ENCODE results near the gene GGT7. TPM values are rescaled to one million over a fixed set of nuclear protein-coding genes. Genes with fewer than 3 reads are reported as not detected.

GGT7 gene
- total and polyA plus RNA-seq, 9 of the 15 experiments (the other 6 are each of a cell fraction or from before 2014, with no cell fraction given) = 0.04 to 18.3 (median 5.9) TPM

DNA sequence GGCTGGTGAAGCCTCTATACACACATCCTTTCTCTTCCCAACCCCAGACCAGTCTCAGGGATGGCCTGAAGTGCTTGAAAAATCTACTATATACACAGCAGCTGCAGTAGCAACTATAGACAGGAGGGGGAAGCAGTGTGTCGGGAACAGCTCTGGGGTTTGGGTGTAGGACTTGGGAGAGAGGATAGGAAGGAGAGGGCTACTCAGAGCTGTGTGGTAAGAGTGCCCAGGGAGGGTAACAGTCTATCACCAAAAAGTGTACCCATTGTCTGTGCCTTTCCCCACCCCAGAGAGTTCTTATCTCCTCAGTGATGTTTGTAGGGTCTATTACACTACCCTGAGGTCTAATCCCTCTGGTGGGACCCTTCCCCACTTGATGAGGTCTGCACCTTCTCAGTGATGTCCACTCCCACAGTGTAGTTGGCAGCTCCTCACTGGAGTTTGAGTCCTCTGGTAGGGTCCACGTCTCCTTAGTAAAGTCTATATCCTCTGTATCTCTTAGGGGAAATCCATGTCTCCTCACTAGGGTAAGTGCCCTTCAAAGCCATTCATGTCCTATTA lies 1.5 kb upstream of the GGT7 start (continued):
- TF ChIP-seq MAFK (IDR thresholded peaks at IDR 0.05; ENCODE audit: low read length) = 0 out of 2 replicates have a peak, but pooled peaks have one; percentile 3
- 0 out of 2 replicates have a peak, but pooled peaks have one; percentile 8 for TF ChIP-seq TEAD2 (tag; IDR thresholded peaks at IDR 0.05)
- TF ChIP-seq, protein P1, sequence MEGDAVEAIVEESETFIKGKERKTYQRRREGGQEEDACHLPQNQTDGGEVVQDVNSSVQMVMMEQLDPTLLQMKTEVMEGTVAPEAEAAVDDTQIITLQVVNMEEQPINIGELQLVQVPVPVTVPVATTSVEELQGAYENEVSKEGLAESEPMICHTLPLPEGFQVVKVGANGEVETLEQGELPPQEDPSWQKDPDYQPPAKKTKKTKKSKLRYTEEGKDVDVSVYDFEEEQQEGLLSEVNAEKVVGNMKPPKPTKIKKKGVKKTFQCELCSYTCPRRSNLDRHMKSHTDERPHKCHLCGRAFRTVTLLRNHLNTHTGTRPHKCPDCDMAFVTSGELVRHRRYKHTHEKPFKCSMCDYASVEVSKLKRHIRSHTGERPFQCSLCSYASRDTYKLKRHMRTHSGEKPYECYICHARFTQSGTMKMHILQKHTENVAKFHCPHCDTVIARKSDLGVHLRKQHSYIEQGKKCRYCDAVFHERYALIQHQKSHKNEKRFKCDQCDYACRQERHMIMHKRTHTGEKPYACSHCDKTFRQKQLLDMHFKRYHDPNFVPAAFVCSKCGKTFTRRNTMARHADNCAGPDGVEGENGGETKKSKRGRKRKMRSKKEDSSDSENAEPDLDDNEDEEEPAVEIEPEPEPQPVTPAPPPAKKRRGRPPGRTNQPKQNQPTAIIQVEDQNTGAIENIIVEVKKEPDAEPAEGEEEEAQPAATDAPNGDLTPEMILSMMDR (IDR thresholded peaks at IDR 0.05 in 2 of 3, conservative IDR thresholded peaks at IDR 0.05 in 1 of 3; ENCODE audit: insufficient read depth in 2 of 3, low read depth in 1 of 3, low read length in 3 of 3) = peak; percentile 88 to 95 (median 92)
- TF ChIP-seq MYNN (IDR thresholded peaks at IDR 0.05) = 0 out of 2 replicates have a peak, but pooled peaks have one; percentile 28
- TF ChIP-seq MYNN (CRISPR knock-in tag; IDR thresholded peaks at IDR 0.05) = no peak
- peak; percentile 92 for TF ChIP-seq SMC3 (conservative IDR thresholded peaks at IDR 0.05; ENCODE audit: insufficient read depth, low read depth, low read length)
- TF ChIP-seq JUND (IDR thresholded peaks at IDR 0.05; ENCODE audit: borderline replicate concordance, low read depth, low read length) = no peak
- TF ChIP-seq JUND (tag; IDR thresholded peaks at IDR 0.05; ENCODE audit: borderline replicate concordance, low read depth, low read length) = 0 out of 3 replicates have a peak, but pooled peaks have one; percentile 10
- no peak for TF ChIP-seq POU5F1 (IDR thresholded peaks at IDR 0.05; ENCODE audit: borderline replicate concordance, low read depth, low read length, partially characterized antibody)
- TF ChIP-seq, protein P2, sequence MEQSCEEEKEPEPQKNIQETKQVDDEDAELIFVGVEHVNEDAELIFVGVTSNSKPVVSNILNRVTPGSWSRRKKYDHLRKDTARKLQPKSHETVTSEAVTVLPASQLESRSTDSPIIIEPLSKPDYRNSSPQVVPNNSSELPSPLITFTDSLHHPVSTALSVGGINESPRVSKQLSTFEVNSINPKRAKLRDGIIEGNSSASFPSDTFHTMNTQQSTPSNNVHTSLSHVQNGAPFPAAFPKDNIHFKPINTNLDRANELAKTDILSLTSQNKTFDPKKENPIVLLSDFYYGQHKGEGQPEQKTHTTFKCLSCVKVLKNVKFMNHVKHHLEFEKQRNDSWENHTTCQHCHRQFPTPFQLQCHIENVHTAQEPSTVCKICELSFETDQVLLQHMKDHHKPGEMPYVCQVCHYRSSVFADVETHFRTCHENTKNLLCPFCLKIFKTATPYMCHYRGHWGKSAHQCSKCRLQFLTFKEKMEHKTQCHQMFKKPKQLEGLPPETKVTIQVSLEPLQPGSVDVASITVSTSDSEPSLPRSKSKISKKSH (CRISPR knock-in tag; IDR thresholded peaks at IDR 0.05) = no peak
- TF ChIP-seq, protein P3, sequence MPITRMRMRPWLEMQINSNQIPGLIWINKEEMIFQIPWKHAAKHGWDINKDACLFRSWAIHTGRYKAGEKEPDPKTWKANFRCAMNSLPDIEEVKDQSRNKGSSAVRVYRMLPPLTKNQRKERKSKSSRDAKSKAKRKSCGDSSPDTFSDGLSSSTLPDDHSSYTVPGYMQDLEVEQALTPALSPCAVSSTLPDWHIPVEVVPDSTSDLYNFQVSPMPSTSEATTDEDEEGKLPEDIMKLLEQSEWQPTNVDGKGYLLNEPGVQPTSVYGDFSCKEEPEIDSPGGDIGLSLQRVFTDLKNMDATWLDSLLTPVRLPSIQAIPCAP (CRISPR knock-in tag; IDR thresholded peaks at IDR 0.05; ENCODE audit: borderline replicate concordance) = no peak
- TF ChIP-seq RB1 (IDR thresholded peaks at IDR 0.05; ENCODE audit: low read depth) = peak; percentile 58; the same call in 1 of the 2 replicates
- no peak for TF ChIP-seq POLR2B (IDR thresholded peaks at IDR 0.05; ENCODE audit: low read depth, partially characterized antibody)
- TF ChIP-seq POLR2AphosphoS2 (IDR thresholded peaks at IDR 0.05; ENCODE audit: low read length) = no peak
- TF ChIP-seq BRD9 (IDR thresholded peaks at IDR 0.05; ENCODE audit: low read depth, partially characterized antibody) = peak; percentile 83
- TF ChIP-seq ZC3H8 (IDR thresholded peaks at IDR 0.05) = no peak
- TF ChIP-seq, protein P4, sequence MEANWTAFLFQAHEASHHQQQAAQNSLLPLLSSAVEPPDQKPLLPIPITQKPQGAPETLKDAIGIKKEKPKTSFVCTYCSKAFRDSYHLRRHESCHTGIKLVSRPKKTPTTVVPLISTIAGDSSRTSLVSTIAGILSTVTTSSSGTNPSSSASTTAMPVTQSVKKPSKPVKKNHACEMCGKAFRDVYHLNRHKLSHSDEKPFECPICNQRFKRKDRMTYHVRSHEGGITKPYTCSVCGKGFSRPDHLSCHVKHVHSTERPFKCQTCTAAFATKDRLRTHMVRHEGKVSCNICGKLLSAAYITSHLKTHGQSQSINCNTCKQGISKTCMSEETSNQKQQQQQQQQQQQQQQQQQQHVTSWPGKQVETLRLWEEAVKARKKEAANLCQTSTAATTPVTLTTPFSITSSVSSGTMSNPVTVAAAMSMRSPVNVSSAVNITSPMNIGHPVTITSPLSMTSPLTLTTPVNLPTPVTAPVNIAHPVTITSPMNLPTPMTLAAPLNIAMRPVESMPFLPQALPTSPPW (CRISPR knock-in tag; IDR thresholded peaks at IDR 0.05) = peak; percentile 31; the same call in 1 of the 2 replicates
- TF ChIP-seq PHTF2 (CRISPR knock-in tag; IDR thresholded peaks at IDR 0.05) = no peak
- TF ChIP-seq MIER1 (IDR thresholded peaks at IDR 0.05; ENCODE audit: low read depth) = no peak
- TF ChIP-seq, protein P5, sequence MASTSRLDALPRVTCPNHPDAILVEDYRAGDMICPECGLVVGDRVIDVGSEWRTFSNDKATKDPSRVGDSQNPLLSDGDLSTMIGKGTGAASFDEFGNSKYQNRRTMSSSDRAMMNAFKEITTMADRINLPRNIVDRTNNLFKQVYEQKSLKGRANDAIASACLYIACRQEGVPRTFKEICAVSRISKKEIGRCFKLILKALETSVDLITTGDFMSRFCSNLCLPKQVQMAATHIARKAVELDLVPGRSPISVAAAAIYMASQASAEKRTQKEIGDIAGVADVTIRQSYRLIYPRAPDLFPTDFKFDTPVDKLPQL (IDR thresholded peaks at IDR 0.05; ENCODE audit: extremely low read depth, insufficient read length) = no peak
- TF ChIP-seq HNRNPH1 (optimal IDR thresholded peaks at IDR 0.05; ENCODE audit: low read depth, low read length) = no peak
- TF ChIP-seq CC2D1A (IDR thresholded peaks at IDR 0.05) = peak; percentile 78; the same call in 1 of the 2 replicates
